ENCODE data around the gene HCFC1R1.
A peak's percentile ranks its signal among the peaks of the same experiment; 100 is the strongest.

The HCFC1R1 gene

GRCh38 chr16:3046641-3047386, 23.1 kb upstream of the HCFC1R1 start:
- H3K27me3 ChIP-seq (replicated peaks; ENCODE audit: control insufficient read depth, insufficient read depth, low read length), result no peaks in the 10 kb centered on the region; the same call in 1 of the 2 replicates
- H3K4me3 ChIP-seq (replicated peaks; ENCODE audit: low read depth, low read length), result peak overlapping the region; percentile 62
- no peak for TF ChIP-seq CTCF (IDR thresholded peaks at IDR 0.05; ENCODE audit: insufficient read depth, low read length, poor library complexity, severe bottlenecking)
- H3K36me3 ChIP-seq (ENCODE audit: control insufficient read depth, insufficient read depth, low read length), result no peaks in the 10 kb centered on the region
- no peak for DNase-seq (ENCODE audit: extremely low read depth, insufficient read length)

- peak; percentile 54 for DNase-seq (ENCODE audit: extremely low read depth, insufficient read length)
Observed at GRCh38 chr16:3045758-3046640, 22.3 kb upstream of the HCFC1R1 start, which contains the start of gene MMP25. MMP25 (plus strand) TSS chr16:3046561; CDS start chr16:3046918, 357 bp downstream.

GRCh38 chr16:3044708-3045107, 21.0 kb upstream of the HCFC1R1 start:
- DNase-seq (ENCODE audit: extremely low read depth, insufficient read length), result no peak
- Histone ChIP-seq H3K4me3 (replicated peaks; ENCODE audit: low read depth, low read length) (no peak overlapping the region), H3K27me3 (replicated peaks; ENCODE audit: control insufficient read depth, insufficient read depth, low read length) (no peaks in the 10 kb centered on the region; the same call in 1 of the 2 replicates)

More at GRCh38 chr16:3045758-3046640, 22.3 kb upstream of the HCFC1R1 start, which contains the start of gene MMP25:
- Histone ChIP-seq H3K36me3 (ENCODE audit: control insufficient read depth, insufficient read depth, low read length) (no peaks in the 10 kb centered on the region), H3K27me3 (replicated peaks; ENCODE audit: control insufficient read depth, insufficient read depth, low read length) (no peaks in the 10 kb centered on the region; the same call in 1 of the 2 replicates), H3K4me3 (replicated peaks; ENCODE audit: low read depth, low read length) (peak within 1 kb of the TSS; percentile 62)
- no peak for TF ChIP-seq CTCF (IDR thresholded peaks at IDR 0.05; ENCODE audit: insufficient read depth, low read length, poor library complexity, severe bottlenecking)

GRCh38 chr16:3042376-3042775, 18.6 kb upstream of the HCFC1R1 start:
- Histone ChIP-seq H3K4me3 (replicated peaks; ENCODE audit: low read depth, low read length) (no peak overlapping the region), H3K27me3 (replicated peaks; ENCODE audit: control insufficient read depth, insufficient read depth, low read length) (peaks cover 4% of the 10 kb centered on the region; the same call in 1 of the 2 replicates), H3K36me3 (ENCODE audit: control insufficient read depth, insufficient read depth, low read length) (no peaks in the 10 kb centered on the region)
- no peak for TF ChIP-seq CTCF (IDR thresholded peaks at IDR 0.05; ENCODE audit: insufficient read depth, low read length, poor library complexity, severe bottlenecking)
- DNase-seq (ENCODE audit: extremely low read depth, insufficient read length), result no peak

More at GRCh38 chr16:3044708-3045107, 21.0 kb upstream of the HCFC1R1 start:
- no peaks in the 10 kb centered on the region for H3K36me3 ChIP-seq (ENCODE audit: control insufficient read depth, insufficient read depth, low read length)
- TF ChIP-seq CTCF (IDR thresholded peaks at IDR 0.05; ENCODE audit: insufficient read depth, low read length, poor library complexity, severe bottlenecking), result no peak

- no peak for TF ChIP-seq CTCF (IDR thresholded peaks at IDR 0.05; ENCODE audit: insufficient read depth, low read length, poor library complexity, severe bottlenecking)
- Histone ChIP-seq H3K27me3 (replicated peaks; ENCODE audit: control insufficient read depth, insufficient read depth, low read length) (peaks cover 7% of the 10 kb centered on the region), H3K4me3 (replicated peaks; ENCODE audit: low read depth, low read length) (no peak overlapping the region), H3K36me3 (ENCODE audit: control insufficient read depth, insufficient read depth, low read length) (no peaks in the 10 kb centered on the region)
- no peak for DNase-seq (ENCODE audit: extremely low read depth, insufficient read length)
Observed at GRCh38 chr16:3038896-3039295, 15.2 kb upstream of the HCFC1R1 start.
